ENCODE measurements around the gene MGAT3.

Gene MGAT3

GRCh38 chr22:39453765-39454378, 2.9 kb upstream of the MGAT3 start:
- no peak for DNase-seq

- no peak for DNase-seq
Measured at GRCh38 chr22:39454385-39454871, 2.4 kb upstream of the MGAT3 start.

GRCh38 chr22:39457198-39457555, 365 bp downstream of the MGAT3 start:
- no peak for DNase-seq

- no peak for DNase-seq
Measured at GRCh38 chr22:39457556-39458443, 988 bp downstream of the MGAT3 start.

- DNase-seq, result no peak
Measured at GRCh38 chr22:39458444-39459083, 1.8 kb downstream of the MGAT3 start.

- DNase-seq, result no peak
Measured at GRCh38 chr22:39459681-39460080, 2.9 kb downstream of the MGAT3 start.

GRCh38 chr22:39462443-39463221, 5.8 kb downstream of the MGAT3 start:
- DNase-seq, result no peak

GRCh38 chr22:39463277-39463676, 6.5 kb downstream of the MGAT3 start:
- DNase-seq, result no peak

- no peak for DNase-seq
Measured at GRCh38 chr22:39463931-39464390, 7.1 kb downstream of the MGAT3 start.

GRCh38 chr22:39466228-39467006, 9.6 kb downstream of the MGAT3 start:
- no peak for DNase-seq

GRCh38 chr22:39467390-39467895, 10.6 kb downstream of the MGAT3 start:
- no peak for DNase-seq

- no peak for DNase-seq
Measured at GRCh38 chr22:39468487-39469325, 11.9 kb downstream of the MGAT3 start.

- no peak for DNase-seq
Measured at GRCh38 chr22:39469326-39469680, 12.5 kb downstream of the MGAT3 start.

GRCh38 chr22:39469681-39470450, 13.1 kb downstream of the MGAT3 start:
- DNase-seq, result no peak

- no peak for DNase-seq
Measured at GRCh38 chr22:39470451-39471291, 13.9 kb downstream of the MGAT3 start.

- no peak for DNase-seq
Measured at GRCh38 chr22:39471381-39472141, 14.7 kb downstream of the MGAT3 start.

- DNase-seq, result no peak
Measured at GRCh38 chr22:39472570-39473556, 16.1 kb downstream of the MGAT3 start.
